Nephron progenitor cell (in vitro differentiated cells): ENCODE data around the gene BCL11A.

Experiments used
- DNase-seq: peaks from one replicate; pipeline ENCODE4 v3.0.0; 2021
- H3K27ac Mint-ChIP-seq: 2 replicates; pipeline ENCODE4 v1.8.0; 2021; ENCODE audit warnings: mild to moderate bottlenecking, moderate library complexity, mixed read lengths
- H3K27me3 Mint-ChIP-seq: 2 replicates; pipeline ENCODE4 v1.8.0; 2021; ENCODE audit warnings: mild to moderate bottlenecking, low read depth, mixed read lengths; ENCODE audit not compliant: poor library complexity
- H3K36me3 Mint-ChIP-seq: 2 replicates; pipeline ENCODE4 v1.8.0; 2021; ENCODE audit warnings: low read depth, mixed read lengths
- H3K4me1 Mint-ChIP-seq: 2 replicates; pipeline ENCODE4 v1.8.0; 2021; ENCODE audit warnings: mixed read lengths
- H3K4me3 Mint-ChIP-seq: 2 replicates; pipeline ENCODE4 v1.8.0; 2021; ENCODE audit warnings: mild to moderate bottlenecking, moderate library complexity, mixed read lengths
- H3K9me3 Mint-ChIP-seq: 2 replicates; pipeline ENCODE4 v1.8.0; 2021; ENCODE audit warnings: mild to moderate bottlenecking, moderate library complexity, mixed read lengths
- TF ChIP-seq, protein P1 (sequence below): fragments of 200-600 bp; sonication (generic); IDR thresholded peaks from 2 replicates; pipeline ENCODE4 v1.5.0; 2021; ENCODE audit warnings: antibody characterized with exemption

Gene BCL11A

DNA sequence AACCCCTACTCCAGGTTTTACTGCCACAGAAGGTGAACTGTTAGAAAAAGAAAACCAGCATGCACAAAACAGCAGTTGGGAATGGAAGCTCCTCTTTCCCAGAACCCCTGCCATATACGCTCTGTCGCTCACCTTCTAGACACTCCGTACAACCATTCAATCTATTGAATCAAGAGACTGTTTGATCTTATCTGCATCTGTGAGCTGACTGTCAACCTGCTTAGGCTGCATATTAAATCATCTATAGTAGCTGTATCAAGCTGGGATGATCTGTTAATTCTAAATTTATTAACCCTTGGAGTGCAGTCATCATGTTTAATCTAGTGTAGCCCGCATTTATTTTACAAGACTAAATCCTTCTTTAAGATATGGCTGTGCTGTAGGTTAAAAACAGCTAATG lies 13.6 kb upstream of the BCL11A start:
- Mint-ChIP-seq H3K27me3 (peaks cover 12% of the 10 kb centered on the region), H3K36me3 (no peaks in the 10 kb centered on the region), H3K4me3 (no peak overlapping the region), H3K9me3 (no peaks in the 10 kb centered on the region), H3K27ac (no peak overlapping the region), H3K4me1 (peaks cover 4% of the 10 kb centered on the region)
- no peak for DNase-seq
- TF ChIP-seq, protein P1, sequence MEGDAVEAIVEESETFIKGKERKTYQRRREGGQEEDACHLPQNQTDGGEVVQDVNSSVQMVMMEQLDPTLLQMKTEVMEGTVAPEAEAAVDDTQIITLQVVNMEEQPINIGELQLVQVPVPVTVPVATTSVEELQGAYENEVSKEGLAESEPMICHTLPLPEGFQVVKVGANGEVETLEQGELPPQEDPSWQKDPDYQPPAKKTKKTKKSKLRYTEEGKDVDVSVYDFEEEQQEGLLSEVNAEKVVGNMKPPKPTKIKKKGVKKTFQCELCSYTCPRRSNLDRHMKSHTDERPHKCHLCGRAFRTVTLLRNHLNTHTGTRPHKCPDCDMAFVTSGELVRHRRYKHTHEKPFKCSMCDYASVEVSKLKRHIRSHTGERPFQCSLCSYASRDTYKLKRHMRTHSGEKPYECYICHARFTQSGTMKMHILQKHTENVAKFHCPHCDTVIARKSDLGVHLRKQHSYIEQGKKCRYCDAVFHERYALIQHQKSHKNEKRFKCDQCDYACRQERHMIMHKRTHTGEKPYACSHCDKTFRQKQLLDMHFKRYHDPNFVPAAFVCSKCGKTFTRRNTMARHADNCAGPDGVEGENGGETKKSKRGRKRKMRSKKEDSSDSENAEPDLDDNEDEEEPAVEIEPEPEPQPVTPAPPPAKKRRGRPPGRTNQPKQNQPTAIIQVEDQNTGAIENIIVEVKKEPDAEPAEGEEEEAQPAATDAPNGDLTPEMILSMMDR = no peak

DNA sequence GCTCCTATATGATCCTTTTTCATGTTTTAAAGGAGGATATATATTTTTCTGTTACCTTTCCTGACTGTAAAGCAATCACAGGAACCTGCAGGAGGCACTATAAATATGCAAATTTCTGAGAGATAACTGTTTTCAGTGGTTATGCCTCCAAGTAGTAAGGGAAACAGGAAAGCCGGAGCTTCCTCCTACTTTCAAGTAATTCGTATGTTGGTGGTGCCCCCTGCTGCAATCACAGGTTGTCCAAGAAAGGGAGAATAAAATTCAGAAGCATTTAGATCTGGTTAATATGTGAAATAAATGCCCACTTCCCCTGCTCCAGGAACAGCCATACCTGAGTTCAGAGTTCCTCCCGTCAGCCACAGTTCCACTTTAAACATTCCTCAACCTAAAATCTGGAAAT lies 12.0 kb upstream of the BCL11A start:
- peaks cover 19% of the 10 kb centered on the region for H3K27me3 Mint-ChIP-seq
- no peaks in the 10 kb centered on the region for H3K36me3 Mint-ChIP-seq
- H3K27ac Mint-ChIP-seq = no peak overlapping the region
- H3K4me1 Mint-ChIP-seq = peaks cover 4% of the 10 kb centered on the region
- TF ChIP-seq, protein P1 = peak; percentile 28
- DNase-seq = peak; percentile 37
- H3K9me3 Mint-ChIP-seq = no peaks in the 10 kb centered on the region
- H3K4me3 Mint-ChIP-seq = no peak overlapping the region

DNA sequence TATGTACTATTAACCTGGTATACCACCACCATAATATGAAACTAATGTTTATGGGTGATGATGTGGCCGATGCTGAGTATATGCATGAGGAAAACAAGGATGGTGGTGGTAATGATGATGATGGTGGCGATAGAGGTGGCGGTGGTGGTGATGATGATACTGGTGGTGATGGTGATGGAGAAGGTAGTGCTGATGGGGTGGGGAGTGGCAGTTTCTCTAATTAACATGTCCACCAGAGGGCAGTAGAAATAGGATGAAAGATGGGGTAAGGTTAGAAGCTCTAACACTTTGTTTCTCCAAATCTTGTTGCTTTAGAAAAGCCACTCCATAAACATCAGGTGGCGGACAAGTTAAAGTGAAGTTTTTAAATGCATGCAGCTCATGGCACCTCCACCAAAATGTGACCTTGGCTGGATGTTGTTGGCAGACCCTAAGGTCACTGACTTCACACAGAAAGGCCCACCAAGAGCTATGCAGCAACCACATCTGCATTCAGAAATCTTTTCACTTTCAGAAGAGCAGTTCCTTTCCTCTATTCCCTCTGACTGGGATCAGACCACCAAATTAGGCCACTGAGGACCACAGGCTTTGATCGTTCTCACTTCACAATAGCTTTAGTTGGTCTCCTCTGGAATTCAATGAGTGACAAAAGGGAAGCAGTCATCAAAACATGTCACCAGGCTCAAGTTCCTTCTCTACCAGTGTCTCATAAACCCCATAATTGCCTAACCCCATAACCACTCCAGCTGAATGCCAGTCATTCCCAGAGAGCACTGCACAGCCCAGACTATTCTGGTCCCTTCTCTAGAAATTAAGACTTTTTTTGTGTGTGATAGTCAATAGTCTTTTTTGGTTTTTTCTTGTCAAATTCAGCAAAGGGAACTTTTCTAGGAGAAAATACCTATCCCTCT lies 7.5 kb upstream of the BCL11A start:
- Mint-ChIP-seq H3K27ac (no peak overlapping the region), H3K27me3 (peaks cover 54% of the 10 kb centered on the region), H3K4me1 (peaks cover 18% of the 10 kb centered on the region), H3K9me3 (no peaks in the 10 kb centered on the region), H3K4me3 (no peak overlapping the region), H3K36me3 (no peaks in the 10 kb centered on the region)
- DNase-seq = no peak
- TF ChIP-seq, protein P1 = peak; percentile 50

DNA sequence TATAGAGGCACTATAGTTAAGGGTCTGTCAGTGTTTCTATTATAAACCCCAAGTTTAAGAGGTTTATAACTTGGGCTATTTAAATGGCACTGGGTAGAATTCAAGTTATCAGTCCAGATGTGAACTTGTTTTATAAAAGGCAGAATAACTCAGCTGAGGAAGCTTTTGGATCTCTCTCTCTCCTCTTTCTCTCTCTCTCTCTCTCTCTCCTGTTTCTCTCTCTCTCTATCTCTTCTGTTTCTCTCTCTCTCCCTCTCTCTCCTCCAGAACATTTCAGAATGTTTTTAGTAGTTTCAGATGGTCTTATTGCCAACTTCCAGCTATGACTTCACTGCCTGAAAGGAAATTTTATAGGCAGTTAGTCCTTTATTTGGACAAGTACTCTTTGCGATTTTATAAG lies 6.4 kb upstream of the BCL11A start:
- Mint-ChIP-seq H3K4me1 (peaks cover 29% of the 10 kb centered on the region), H3K27ac (no peak overlapping the region), H3K27me3 (peaks cover 62% of the 10 kb centered on the region), H3K9me3 (no peaks in the 10 kb centered on the region), H3K4me3 (no peak overlapping the region), H3K36me3 (no peaks in the 10 kb centered on the region)
- DNase-seq = no peak
- TF ChIP-seq, protein P1 = no peak

DNA sequence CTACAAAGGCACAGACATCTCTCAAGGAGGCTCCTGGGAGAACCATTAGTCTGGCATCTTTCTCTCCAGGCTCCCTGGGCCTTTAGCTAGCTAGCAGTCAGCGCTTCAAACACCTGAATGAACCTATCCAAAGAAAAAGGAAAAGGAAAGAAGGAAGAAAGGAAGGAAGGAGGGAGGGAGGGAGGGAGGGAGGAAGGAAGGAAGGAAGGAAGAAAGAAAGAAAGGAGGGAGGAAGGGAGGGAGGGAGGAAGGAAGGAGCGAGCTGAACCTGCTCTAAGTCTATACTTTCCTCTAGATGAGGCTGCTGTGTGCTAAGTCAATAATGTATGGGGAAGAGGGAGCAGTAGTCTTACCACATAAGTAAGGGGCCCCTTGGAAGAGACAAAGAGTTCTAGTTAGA lies 5.1 kb upstream of the BCL11A start:
- TF ChIP-seq, protein P1 = no peak
- H3K27ac Mint-ChIP-seq = no peak overlapping the region
- H3K4me3 Mint-ChIP-seq = no peak overlapping the region
- H3K9me3 Mint-ChIP-seq = no peaks in the 10 kb centered on the region
- H3K27me3 Mint-ChIP-seq = peaks cover 56% of the 10 kb centered on the region
- H3K36me3 Mint-ChIP-seq = no peaks in the 10 kb centered on the region
- H3K4me1 Mint-ChIP-seq = peaks cover 30% of the 10 kb centered on the region
- no peak for DNase-seq

DNA sequence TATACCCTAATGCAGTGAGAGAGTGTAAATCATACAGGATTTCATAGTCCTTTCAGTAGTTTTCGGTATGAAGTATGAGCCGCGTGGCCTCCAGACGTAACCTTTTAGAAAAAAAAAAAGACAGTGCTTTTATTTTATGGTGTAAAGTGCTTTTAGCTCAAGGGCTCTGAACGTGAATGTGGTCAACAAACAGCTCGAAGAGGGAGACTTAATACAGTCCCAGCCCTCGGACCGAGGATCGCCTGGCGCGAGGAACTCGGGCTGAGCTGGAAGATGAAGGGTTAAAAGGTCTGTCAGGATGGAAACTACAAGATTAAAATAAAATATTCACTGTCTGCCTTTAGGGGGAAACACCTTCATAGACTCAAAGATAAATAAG lies 4.0 kb upstream of the BCL11A start:
- no peak overlapping the region for H3K27ac Mint-ChIP-seq
- peaks cover 30% of the 10 kb centered on the region for H3K4me1 Mint-ChIP-seq
- no peaks in the 10 kb centered on the region for H3K36me3 Mint-ChIP-seq
- peak overlapping the region; percentile 91 for H3K4me3 Mint-ChIP-seq
- peaks cover 66% of the 10 kb centered on the region for H3K27me3 Mint-ChIP-seq
- no peaks in the 10 kb centered on the region for H3K9me3 Mint-ChIP-seq
- TF ChIP-seq, protein P1 = no peak
- no peak for DNase-seq
